ENCODE data around the gene CENATAC. TPM values are rescaled to one million over a fixed set of nuclear protein-coding genes. Genes with fewer than 3 reads are reported as not detected.
"Not testable (repeated sequence)": the region's sequence is repeated elsewhere in the genome, so short reads cannot be mapped to it uniquely, and the experiment has no call there.

The CENATAC gene
- total RNA-seq, 3 donors from 2014 or later: 24.6 to 33.4 (median 30.9) TPM

DNA sequence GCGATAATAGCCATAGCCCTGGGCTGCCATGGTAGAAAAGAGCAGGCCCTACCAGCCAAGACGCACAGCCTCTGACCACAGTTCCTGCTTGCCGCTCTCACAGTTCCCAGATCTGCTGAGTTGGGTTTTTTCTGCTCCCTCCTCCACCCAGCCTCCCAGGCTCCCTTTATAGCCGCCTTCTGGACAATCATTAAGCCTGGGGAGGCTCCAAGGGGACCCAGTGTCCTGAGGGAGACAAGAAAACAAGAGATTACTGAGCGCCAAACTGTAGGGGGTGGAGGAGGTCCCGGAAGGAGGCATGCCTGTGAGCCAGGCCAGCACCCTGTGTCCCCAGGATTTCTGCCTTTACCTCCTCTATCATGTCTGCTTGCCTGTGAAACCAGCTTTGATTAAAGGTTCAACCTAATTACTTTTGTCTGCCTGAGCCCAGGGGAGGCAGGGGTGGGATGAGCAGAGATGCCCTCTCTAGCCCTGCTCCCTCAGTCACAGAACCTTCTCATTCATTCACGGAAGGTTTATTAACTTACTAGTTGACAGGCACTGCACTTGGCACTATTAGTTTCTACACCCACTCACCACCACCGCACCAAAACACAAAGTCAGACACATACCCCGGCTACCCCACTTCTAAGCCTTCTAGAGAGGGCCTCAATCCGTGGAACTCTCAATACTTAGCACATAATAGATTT, 31.5 kb downstream of the CENATAC start:
- peak; percentile 71 to 85 (median 80) for DNase-seq
- TF ChIP-seq, protein P1, sequence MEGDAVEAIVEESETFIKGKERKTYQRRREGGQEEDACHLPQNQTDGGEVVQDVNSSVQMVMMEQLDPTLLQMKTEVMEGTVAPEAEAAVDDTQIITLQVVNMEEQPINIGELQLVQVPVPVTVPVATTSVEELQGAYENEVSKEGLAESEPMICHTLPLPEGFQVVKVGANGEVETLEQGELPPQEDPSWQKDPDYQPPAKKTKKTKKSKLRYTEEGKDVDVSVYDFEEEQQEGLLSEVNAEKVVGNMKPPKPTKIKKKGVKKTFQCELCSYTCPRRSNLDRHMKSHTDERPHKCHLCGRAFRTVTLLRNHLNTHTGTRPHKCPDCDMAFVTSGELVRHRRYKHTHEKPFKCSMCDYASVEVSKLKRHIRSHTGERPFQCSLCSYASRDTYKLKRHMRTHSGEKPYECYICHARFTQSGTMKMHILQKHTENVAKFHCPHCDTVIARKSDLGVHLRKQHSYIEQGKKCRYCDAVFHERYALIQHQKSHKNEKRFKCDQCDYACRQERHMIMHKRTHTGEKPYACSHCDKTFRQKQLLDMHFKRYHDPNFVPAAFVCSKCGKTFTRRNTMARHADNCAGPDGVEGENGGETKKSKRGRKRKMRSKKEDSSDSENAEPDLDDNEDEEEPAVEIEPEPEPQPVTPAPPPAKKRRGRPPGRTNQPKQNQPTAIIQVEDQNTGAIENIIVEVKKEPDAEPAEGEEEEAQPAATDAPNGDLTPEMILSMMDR (IDR thresholded peaks at IDR 0.05): no peak
- intact Hi-C loops (cut with DNase I, micrococcal nuclease): no loop called here
- peaks cover 38% of the 10 kb centered on the region for H3K4me1 ChIP-seq (ENCODE audit: low read depth)
- H3K9me3 ChIP-seq: no peaks in the 10 kb centered on the region
- H3K4me3 ChIP-seq: peak overlapping the region; percentile 51
- H3K36me3 ChIP-seq (ENCODE audit: low read depth): no peaks in the 10 kb centered on the region
- peak; percentile 70 for ATAC-seq

DNA sequence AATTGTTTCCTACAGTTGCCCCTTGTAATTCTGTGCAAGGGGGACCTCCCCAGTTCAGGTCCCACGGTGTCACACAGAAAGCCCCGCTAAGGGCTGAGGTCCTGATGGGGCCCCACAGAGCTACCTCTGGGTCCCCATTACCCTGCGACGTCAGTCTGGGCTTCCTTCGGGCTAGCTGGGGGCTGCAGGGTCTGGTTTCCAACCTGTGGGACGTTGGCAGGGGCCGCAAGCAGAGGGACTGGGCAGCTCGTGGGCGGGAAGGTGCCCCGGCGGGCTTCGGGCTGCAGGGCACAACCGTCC, 32.0 kb downstream of the CENATAC start:
- intact Hi-C loops (cut with DNase I, micrococcal nuclease): no loop called here
- Histone ChIP-seq H3K4me3 (peak overlapping the region; percentile 51), H3K9me3 (no peaks in the 10 kb centered on the region), H3K36me3 (ENCODE audit: low read depth) (no peaks in the 10 kb centered on the region), H3K4me1 (ENCODE audit: low read depth) (peaks cover 38% of the 10 kb centered on the region)
- TF ChIP-seq, protein P1 (IDR thresholded peaks at IDR 0.05): no peak
- ATAC-seq (no peak), DNase-seq (no peak)

DNA sequence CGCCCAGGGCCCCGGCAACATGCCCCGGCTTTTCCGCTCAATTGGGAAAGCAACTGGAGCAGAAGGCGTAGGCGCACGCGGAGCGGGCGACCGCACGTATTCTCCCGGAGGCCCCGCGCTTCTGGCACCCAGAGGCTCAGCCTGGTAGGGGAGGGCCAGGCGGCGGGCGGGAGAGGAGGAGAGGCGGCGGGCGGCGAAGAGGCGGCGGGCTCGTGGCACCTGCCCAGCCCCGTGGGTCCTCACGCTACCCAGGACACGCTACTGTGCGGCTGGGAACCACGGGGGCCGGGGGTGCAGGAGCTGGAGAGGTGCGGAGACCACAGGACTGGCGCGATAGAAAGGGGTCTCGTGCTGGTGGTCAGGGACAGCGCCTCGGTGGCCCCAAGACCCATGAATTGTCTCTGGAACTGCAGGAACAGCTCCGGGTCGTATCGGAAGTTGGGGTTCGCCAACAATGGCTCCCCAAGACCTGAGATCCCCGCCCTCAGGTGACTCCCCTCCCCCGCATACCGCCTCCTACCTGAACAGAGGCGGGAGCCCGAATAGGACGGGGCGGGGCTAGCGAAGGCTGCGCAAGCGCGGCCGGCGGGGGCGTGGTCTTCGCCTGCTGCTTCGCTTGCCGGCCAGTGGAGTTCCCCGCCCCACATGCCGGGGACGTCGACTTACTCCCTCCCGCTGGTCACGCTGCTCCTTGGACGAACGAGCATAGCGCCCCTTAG, 32.5 kb downstream of the CENATAC start, which contains the start of gene SLC37A4:
TSS of gene SLC37A4 (minus strand) at position 549 of the 719 bp plus-strand sequence.
- no peaks in the 10 kb centered on the region for H3K36me3 ChIP-seq (ENCODE audit: low read depth)
- peak within 1 kb of the TSS; percentile 51 for H3K4me3 ChIP-seq
- intact Hi-C loops (cut with DNase I, micrococcal nuclease): no loop called here
- TF ChIP-seq, protein P1 (IDR thresholded peaks at IDR 0.05): peak; percentile 88
- ATAC-seq: peak; percentile 93
- DNase-seq: peak; percentile 99 to 100 (median 100)
- H3K4me1 ChIP-seq (ENCODE audit: low read depth): peaks cover 38% of the 10 kb centered on the region
- no peaks in the 10 kb centered on the region for H3K9me3 ChIP-seq

DNA sequence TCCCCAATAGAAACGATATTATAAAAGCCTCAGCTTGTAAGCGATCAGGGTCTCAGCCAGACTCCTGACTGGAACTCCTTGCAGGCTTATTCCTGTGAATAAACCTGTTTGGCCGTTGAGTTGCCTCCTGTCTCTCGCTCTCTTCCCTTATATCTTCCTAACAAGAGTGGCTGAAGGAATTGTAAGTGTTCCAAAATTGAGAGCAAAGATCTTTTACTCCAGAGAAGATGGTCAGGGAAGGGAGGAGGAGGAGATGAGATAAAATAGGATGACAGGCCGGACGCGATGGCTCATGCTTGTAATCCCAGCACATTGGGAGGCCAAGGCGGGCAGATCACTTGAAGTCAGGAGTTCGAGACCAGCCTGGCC, 34.0 kb downstream of the CENATAC start:
- Histone ChIP-seq H3K4me1 (ENCODE audit: low read depth) (peaks cover 35% of the 10 kb centered on the region), H3K4me3 (no peak overlapping the region), H3K36me3 (ENCODE audit: low read depth) (no peaks in the 10 kb centered on the region), H3K9me3 (no peaks in the 10 kb centered on the region)
- ATAC-seq (no peak), DNase-seq (no peak)
- intact Hi-C loops (cut with DNase I, micrococcal nuclease): no loop called here
- TF ChIP-seq, protein P1 (IDR thresholded peaks at IDR 0.05): no peak

DNA sequence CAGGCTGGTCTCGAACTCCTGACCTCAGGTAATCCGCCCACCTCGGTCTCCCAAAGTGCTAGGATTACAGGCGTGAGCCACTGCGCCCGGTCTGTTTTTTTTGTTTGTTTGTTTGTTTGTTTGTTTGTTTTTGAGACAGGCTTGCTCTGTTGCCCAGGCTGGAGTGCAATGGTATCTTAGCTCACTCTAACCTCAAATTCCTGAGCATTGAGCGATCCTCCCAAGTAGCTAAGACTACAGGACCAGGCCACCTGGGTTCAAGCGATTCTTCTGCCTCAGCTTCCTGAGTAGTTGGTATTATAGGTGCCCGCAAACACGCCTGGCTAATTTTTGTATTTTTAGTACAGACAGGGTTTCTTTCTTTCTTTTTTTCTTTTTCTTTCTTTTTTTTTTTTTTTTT, 35.5 kb downstream of the CENATAC start:
- H3K36me3 ChIP-seq (ENCODE audit: low read depth); ATAC-seq; H3K9me3 ChIP-seq: not testable (repeated sequence)

DNA sequence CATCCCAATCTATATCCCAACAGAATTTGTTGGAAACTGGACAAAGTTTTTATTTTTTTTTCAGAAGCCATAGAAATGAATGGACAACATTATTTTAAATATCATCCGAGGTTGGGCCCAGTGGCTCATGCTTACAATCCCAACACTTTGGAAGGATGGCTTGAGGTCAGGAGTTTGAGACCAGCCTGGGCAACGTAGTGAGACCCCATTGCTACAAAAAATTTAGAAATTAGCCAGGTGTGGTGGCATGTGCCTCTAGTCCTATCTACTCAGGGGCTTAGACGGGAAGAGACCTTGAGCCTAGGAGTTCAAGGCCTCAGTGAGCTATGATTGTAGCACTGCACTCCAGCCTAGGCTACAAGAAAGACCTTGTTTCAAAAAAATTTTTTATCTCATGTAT, 36.9 kb downstream of the CENATAC start:
- peaks cover 8% of the 10 kb centered on the region for H3K4me1 ChIP-seq (ENCODE audit: low read depth)
- TF ChIP-seq, protein P1 (IDR thresholded peaks at IDR 0.05): no peak
- DNase-seq: no peak
- no peak overlapping the region for H3K4me3 ChIP-seq
- H3K36me3 ChIP-seq (ENCODE audit: low read depth): no peaks in the 10 kb centered on the region
- intact Hi-C loops (cut with DNase I, micrococcal nuclease): no loop called here
- no peak for ATAC-seq
- no peaks in the 10 kb centered on the region for H3K9me3 ChIP-seq

More for the DNA sequence above, 35.5 kb downstream of the CENATAC start:
- intact Hi-C loops (cut with DNase I, micrococcal nuclease); DNase-seq; H3K4me3 ChIP-seq: not testable (repeated sequence)
- peaks cover 20% of the 10 kb centered on the region for H3K4me1 ChIP-seq (ENCODE audit: low read depth)

All from mucosa of descending colon (tissue), 3 donors.